Thyroid gland (tissue), 4 donors: Measurements from ENCODE around the gene GLIPR2. TPM values are rescaled to one million over a fixed set of nuclear protein-coding genes. Genes with fewer than 3 reads are reported as not detected.
A peak's percentile ranks its signal among the peaks of the same experiment; 100 is the strongest.

ENCODE experiments used
- DNase-seq, 2 donors: peaks; one replicate each; pipeline ENCODE4 v3.0.0-alpha.2; 2019
- H3K27ac ChIP-seq, 3 donors: fragments of 200-600 bp; sonication (generic); 1 replicate in 2 of 3; 2 replicates in 1 of 3; pipeline ENCODE4 v1.5.1; 2016 to 2019; ENCODE audit warnings: mild to moderate bottlenecking in 1 of 3, moderate library complexity in 1 of 3
- H3K27me3 ChIP-seq: fragments of 200-600 bp; sonication (generic); one replicate; pipeline ENCODE4 v1.5.1; 2019
- H3K36me3 ChIP-seq, 2 donors: fragments of 200-600 bp; sonication (generic); one replicate each; pipeline ENCODE4 v1.5.1; 2016 to 2019
- H3K4me1 ChIP-seq, 2 donors: fragments of 200-600 bp; sonication (generic); one replicate each; pipeline ENCODE4 v1.5.1; 2017 to 2019
- H3K4me3 ChIP-seq, 3 donors: fragments of 200-600 bp; sonication (generic); replicated peaks in 1 of 3; 1 replicate in 2 of 3; 2 replicates in 1 of 3; pipeline ENCODE4 v1.5.1; 2016; ENCODE audit warnings: mild to moderate bottlenecking in 1 of 3
- H3K9me3 ChIP-seq: fragments of 200-600 bp; sonication (generic); one replicate; pipeline ENCODE4 v1.5.1; 2017
- CTCF ChIP-seq, 6 experiments: fragments of 200-600 bp in 3 of 6; fragments of 450-650 bp in 3 of 6; sonication (generic) in 3 of 6; IDR thresholded peaks; one replicate each; pipeline ENCODE4 v1.5.1; 2016 to 2019; ENCODE audit warnings: antibody characterized with exemption in 6 of 6, mild to moderate bottlenecking in 2 of 6, inconsistent platforms in 1 of 6, moderate library complexity in 1 of 6
- POLR2A ChIP-seq, 2 donors: fragments of 450-650 bp; IDR thresholded peaks; one replicate each; pipeline ENCODE4 v1.6.1; 2017; ENCODE audit warnings: antibody characterized with exemption in 2 of 2, mild to moderate bottlenecking in 2 of 2, moderate library complexity in 1 of 2
- WGBS, 2 donors: methylation state at CpG; one replicate each; pipeline ENCODE4 v1.1.5; 2017; 5-methylcytosine and 5-hydroxymethylcytosine counted together
- intact Hi-C: fragments of 100-400 bp; cut with DNase I; formaldehyde crosslinking; loops from one replicate; pipeline ENCODE4 v1.15.1; 2023
- total RNA-seq, 4 donors: library from RNA; depleted of rRNA; stranded (reverse); fragments of >200 nt; gene quantifications; one replicate each; pipeline ENCODE4 v1.2.3, GENCODE V29; 2016

Gene GLIPR2
- total RNA-seq, 4 donors from 2014 or later, result 15.6 to 25.1 (median 20.4) TPM

GRCh38 chr9:36135741-36136271 is 727 bp upstream of the GLIPR2 start:
- Histone ChIP-seq H3K27ac (peak overlapping the region in 1 of 3 donors; percentile 56), H3K27me3 (no peaks in the 10 kb centered on the region), H3K4me1 (peaks cover 15 to 27% of the 10 kb centered on the region in 2 donors), H3K4me3 (peak overlapping the region in 1 of 3 donors; percentile 85), H3K9me3 (no peaks in the 10 kb centered on the region), H3K36me3 (no peaks in the 10 kb centered on the region)
- intact Hi-C loops, result no loop called here
- no peak for DNase-seq
- 14 to 17% methylated on average over 14 to 18 of the region's 18 CpGs for WGBS, 2 donors
- TF ChIP-seq POLR2A (IDR thresholded peaks at IDR 0.05), result no peak
- TF ChIP-seq CTCF (IDR thresholded peaks at IDR 0.05), result no peak

- Histone ChIP-seq H3K4me1 (peaks cover 18 to 37% of the 10 kb centered on the region in 2 donors), H3K27ac (peak overlapping the region in 2 of 3 donors; percentile 56 to 67), H3K36me3 (no peaks in the 10 kb centered on the region), H3K4me3 (peak overlapping the region; percentile 41 to 85 (median 80)), H3K9me3 (no peaks in the 10 kb centered on the region), H3K27me3 (no peaks in the 10 kb centered on the region)
- TF ChIP-seq POLR2A (IDR thresholded peaks at IDR 0.05), result no peak
- TF ChIP-seq CTCF (IDR thresholded peaks at IDR 0.05), result no peak
- 2% methylated on average over 14 to 16 of the region's 40 CpGs for WGBS, 2 donors
- peak; percentile 31 for DNase-seq
- intact Hi-C loops, result no loop called here
Measured at GRCh38 chr9:36136894-36137391, 410 bp downstream of the GLIPR2 start.

GRCh38 chr9:36137392-36138004 is 965 bp downstream of the GLIPR2 start:
- H3K27me3 ChIP-seq, result no peaks in the 10 kb centered on the region
- H3K36me3 ChIP-seq, result no peaks in the 10 kb centered on the region
- H3K4me3 ChIP-seq, result peak overlapping the region in 2 of 3 donors; percentile 80 to 85
- intact Hi-C loops, result no loop called here
- H3K27ac ChIP-seq, result peak overlapping the region in 1 of 3 donors; percentile 67
- WGBS, 2 donors, result 24 to 26% methylated on average over 10 to 12 of the region's 12 CpGs
- peak; percentile 35 to 40 for DNase-seq
- TF ChIP-seq POLR2A (IDR thresholded peaks at IDR 0.05), result no peak
- TF ChIP-seq CTCF (IDR thresholded peaks at IDR 0.05), result no peak
- peaks cover 18 to 43% of the 10 kb centered on the region in 2 donors for H3K4me1 ChIP-seq
- H3K9me3 ChIP-seq, result no peaks in the 10 kb centered on the region

- H3K36me3 ChIP-seq, result no peaks in the 10 kb centered on the region
- no peak for DNase-seq
- TF ChIP-seq POLR2A (IDR thresholded peaks at IDR 0.05) (no peak), CTCF (IDR thresholded peaks at IDR 0.05) (no peak)
- no peaks in the 10 kb centered on the region for H3K9me3 ChIP-seq
- H3K4me1 ChIP-seq, result peaks cover 18 to 52% of the 10 kb centered on the region in 2 donors
- no peak overlapping the region for H3K27ac ChIP-seq
- WGBS, 2 donors, result 95 to 97% methylated on average over 10 of the region's 10 CpGs
- no peaks in the 10 kb centered on the region for H3K27me3 ChIP-seq
- intact Hi-C loops, result no loop called here
- no peak overlapping the region for H3K4me3 ChIP-seq
Measured at GRCh38 chr9:36138496-36138895, 2.0 kb downstream of the GLIPR2 start.

- Histone ChIP-seq H3K27ac (no peak overlapping the region), H3K9me3 (no peaks in the 10 kb centered on the region), H3K4me3 (no peak overlapping the region), H3K27me3 (no peaks in the 10 kb centered on the region), H3K4me1 (peaks cover 18 to 52% of the 10 kb centered on the region in 2 donors), H3K36me3 (no peaks in the 10 kb centered on the region)
- no peak for DNase-seq
- intact Hi-C loops, result no loop called here
- TF ChIP-seq POLR2A (IDR thresholded peaks at IDR 0.05), result no peak
- TF ChIP-seq CTCF (IDR thresholded peaks at IDR 0.05), result no peak
- WGBS, 2 donors, result 95 to 96% methylated on average over 5 of the region's 5 CpGs
Measured at GRCh38 chr9:36138901-36139300, 2.4 kb downstream of the GLIPR2 start.
